NCI-H187 (cell line): ENCODE data around the gene MARCHF11.

Source experiments
- DNase-seq, 2 experiments: peaks; one replicate each; lab custom pipeline; 2025; lab: John Stamatoyannopoulos, UW

MARCHF11 gene

GRCh38 chr5:16051246-16051755 lies 128.3 kb downstream of the MARCHF11 start:
- DNase-seq: no peak

- no peak for DNase-seq
These were observed 129.2 kb downstream of the MARCHF11 start for GRCh38 chr5:16050414-16050813.

- no peak for DNase-seq
These were observed 129.8 kb downstream of the MARCHF11 start for GRCh38 chr5:16049761-16050160.

DNA sequence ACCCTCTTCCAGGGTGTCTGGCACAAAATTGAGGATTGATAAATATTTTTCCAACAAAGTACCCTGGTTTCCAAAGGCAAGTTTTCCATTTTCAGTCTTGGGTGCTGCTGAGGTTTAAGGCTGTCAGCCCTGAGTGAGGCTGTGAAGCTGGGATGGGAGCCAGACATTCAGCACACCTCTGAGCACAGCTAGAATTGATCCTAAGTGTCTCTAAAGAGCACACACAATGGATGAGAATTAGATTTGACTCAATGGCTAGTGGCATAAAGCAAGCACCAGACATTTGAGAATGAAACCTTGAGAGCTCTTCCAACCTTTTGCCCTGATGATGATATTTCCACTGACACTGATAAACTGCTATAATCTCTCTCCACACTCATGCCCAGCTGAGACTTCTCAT lies 131.5 kb downstream of the MARCHF11 start:
- DNase-seq: no peak

DNA sequence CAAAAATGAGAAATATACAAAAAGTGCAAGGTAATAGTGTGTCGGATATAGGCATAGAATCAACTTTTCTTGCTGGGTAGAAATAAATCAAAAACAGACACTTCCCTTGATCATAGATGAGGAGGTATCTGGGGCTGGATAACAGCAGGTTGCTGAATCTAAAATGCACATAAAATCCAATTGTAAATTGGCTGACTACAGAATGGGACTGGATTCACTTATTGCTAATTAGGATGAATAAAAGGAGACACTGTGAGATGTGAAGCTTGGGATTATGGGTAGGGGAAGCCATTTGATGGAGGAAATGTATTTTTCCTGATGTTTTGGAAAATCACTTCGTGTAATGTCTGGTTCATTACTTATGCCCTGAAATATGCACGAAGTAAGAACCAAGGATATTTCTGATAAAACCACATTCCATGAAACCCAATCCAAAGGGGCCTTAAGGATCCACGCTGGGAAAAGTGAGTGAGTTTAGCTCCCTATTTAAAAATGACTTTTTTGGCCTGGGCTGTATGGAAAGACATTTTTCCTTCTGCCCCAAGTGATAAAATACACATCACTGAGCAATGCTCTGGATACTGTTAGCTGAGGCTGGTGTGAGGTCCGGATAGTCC lies 136.1 kb downstream of the MARCHF11 start:
- no peak for DNase-seq

DNA sequence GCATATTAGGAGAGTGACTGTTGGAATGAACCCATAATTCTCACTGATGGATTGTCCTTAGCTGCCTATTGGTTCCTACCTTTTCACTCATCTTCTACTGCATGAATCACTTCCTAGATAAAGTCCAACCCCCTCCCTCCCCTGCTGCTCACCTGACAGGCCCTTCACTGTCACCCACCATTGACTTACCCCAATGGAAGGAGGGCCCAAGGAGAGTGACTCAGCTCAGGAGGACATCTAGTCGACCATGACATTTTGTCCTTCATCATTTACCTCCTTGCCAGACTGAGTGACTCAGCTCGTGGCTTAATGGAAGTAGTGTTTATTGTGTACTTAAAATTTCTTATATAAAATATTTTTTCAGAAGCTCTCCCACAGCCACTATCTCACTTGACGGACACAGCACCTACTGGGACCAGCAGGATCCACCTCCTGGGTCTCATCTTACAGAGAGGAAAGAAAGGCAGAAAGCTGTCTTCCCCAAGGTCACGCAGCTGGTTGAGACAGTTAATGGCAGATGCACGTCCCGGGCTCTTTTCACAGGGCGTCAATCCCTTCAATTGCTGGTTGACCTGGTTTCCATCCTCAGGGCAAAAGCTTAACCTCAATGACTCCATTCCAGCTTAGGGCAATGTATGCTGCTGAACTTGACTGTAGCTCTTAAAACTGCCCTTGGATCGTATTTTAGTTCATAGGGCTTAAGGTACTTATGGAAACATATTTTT lies 142.3 kb downstream of the MARCHF11 start:
- no peak for DNase-seq

GRCh38 chr5:16034319-16035001 lies 145.1 kb downstream of the MARCHF11 start:
- DNase-seq: no peak

- DNase-seq: no peak
These were observed 146.2 kb downstream of the MARCHF11 start for GRCh38 chr5:16033187-16033925.

DNA sequence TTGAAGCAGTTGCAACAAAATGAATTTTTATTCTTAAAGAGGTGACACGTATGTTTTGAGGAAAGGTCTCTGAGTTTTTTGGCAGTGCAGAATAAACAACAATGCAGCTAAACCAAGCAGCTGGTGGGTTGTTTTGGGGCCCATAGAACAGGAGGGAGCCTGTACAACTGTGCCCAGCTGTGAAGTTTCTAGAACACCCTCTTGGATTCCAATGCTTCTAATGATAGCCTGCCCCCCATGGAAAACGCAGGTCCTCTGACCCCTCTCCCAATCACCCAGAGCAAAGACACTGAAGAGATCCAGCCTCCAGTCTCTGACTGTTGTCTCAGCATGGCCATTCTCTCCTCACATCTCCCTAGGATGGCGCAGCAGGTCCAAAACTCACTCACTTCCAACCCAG lies 150.9 kb downstream of the MARCHF11 start:
- DNase-seq: no peak

DNA sequence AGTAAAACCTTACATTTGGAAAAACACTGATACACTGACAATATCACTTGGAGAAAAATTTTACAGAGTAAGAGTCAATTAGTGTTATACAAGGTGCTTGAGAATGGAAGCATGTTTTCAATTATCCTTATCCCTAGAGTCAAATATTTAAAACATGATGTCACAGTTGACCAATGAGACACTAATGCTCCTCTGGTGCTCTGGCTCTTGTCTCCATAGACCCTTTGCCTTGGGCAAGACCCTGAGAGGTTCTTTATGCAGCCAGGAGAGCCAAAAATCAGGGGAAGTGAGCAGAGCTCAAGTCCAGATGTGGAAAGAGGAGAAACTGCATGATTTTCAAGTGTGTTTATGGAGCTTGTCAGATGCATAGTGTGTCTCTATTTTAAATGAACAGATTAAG lies 153.9 kb downstream of the MARCHF11 start:
- DNase-seq: no peak

GRCh38 chr5:16018970-16019369 lies 160.6 kb downstream of the MARCHF11 start:
- no peak for DNase-seq

DNA sequence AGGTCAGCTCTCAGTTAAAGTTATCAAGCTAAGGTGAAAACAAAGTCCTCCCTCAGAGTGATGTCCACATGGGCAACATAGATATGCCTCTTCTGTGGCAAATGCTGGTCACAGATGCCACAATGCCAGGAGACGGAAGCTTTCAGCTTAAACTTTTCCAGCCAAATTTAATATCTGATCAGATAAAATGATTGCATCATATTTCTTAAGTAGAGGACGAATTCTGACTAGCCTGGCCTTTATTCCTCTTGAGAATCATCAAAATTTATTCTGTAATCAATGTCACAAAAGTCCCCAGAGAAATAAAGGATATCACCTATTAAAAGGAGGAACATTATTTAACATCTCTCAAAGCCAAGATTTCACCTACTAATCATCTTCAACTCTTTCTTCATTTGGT lies 161.9 kb downstream of the MARCHF11 start:
- DNase-seq: no peak
